Measurements from ENCODE around the gene CNOT6.

DNA sequence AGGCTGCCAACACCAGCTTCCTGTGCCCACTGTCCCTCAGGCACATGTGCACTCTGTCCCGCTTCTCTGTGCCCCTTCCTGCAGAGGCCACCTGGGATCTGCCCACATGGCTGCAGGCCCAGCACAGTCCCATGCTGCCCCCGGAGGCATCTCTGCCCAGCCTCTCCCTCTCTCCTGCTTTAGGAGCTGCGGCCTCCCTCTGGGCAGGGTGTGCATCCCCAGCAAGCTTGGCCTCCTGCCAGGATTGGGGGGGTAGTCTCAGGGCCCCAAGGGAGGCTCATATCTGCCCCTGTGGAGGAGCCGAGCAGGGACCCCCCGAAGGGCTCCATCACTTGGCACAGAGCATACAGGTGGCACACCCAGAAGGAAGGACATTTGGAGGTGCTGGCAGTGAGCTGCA is 130.4 kb downstream of the CNOT6 start:
- TF ChIP-seq, protein P1, sequence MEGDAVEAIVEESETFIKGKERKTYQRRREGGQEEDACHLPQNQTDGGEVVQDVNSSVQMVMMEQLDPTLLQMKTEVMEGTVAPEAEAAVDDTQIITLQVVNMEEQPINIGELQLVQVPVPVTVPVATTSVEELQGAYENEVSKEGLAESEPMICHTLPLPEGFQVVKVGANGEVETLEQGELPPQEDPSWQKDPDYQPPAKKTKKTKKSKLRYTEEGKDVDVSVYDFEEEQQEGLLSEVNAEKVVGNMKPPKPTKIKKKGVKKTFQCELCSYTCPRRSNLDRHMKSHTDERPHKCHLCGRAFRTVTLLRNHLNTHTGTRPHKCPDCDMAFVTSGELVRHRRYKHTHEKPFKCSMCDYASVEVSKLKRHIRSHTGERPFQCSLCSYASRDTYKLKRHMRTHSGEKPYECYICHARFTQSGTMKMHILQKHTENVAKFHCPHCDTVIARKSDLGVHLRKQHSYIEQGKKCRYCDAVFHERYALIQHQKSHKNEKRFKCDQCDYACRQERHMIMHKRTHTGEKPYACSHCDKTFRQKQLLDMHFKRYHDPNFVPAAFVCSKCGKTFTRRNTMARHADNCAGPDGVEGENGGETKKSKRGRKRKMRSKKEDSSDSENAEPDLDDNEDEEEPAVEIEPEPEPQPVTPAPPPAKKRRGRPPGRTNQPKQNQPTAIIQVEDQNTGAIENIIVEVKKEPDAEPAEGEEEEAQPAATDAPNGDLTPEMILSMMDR (IDR thresholded peaks at IDR 0.05; ENCODE audit: borderline replicate concordance, extremely low read depth, low read length, poor library complexity, severe bottlenecking) = no peak
- TF ChIP-seq EZH2 (IDR thresholded peaks at IDR 0.05; ENCODE audit: borderline replicate concordance, low read depth, low read length, severe bottlenecking) = no peak
